Neural progenitor cell (in vitro differentiated cells): ENCODE measurements around the gene GALNT7.

Source experiments
- EZH2phosphoT487 ChIP-seq: fragments of 200-600 bp; sonication (generic); IDR thresholded peaks from 2 replicates; pipeline ENCODE4 v1.6.1; 2017; ENCODE audit warnings: antibody characterized with exemption
- TF ChIP-seq, protein P1 (sequence below): fragments of 200-600 bp; sonication (generic); IDR thresholded peaks from 2 replicates; pipeline ENCODE4 v1.5.1; 2017; ENCODE audit warnings: antibody characterized with exemption, mild to moderate bottlenecking

DNA sequence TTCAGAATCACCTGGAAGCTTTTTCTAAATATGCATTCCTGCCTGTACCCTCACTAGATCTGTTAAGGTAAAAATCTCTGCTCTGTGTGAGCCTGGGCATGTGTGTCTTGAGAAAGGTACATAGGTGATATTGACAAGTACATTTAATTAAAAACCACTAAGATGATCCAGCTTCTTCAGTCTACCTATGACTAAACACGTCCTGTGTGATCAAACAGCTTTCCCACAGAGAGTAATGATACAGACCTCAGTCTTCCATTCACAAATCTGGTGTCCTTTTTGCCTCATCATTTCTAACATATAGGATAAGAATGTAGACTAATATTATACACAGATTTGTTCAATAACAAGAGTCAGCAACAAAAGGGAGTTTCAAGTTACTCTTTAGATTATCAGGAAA is 42.6 kb downstream of the GALNT7 start:
- TF ChIP-seq, protein P1, sequence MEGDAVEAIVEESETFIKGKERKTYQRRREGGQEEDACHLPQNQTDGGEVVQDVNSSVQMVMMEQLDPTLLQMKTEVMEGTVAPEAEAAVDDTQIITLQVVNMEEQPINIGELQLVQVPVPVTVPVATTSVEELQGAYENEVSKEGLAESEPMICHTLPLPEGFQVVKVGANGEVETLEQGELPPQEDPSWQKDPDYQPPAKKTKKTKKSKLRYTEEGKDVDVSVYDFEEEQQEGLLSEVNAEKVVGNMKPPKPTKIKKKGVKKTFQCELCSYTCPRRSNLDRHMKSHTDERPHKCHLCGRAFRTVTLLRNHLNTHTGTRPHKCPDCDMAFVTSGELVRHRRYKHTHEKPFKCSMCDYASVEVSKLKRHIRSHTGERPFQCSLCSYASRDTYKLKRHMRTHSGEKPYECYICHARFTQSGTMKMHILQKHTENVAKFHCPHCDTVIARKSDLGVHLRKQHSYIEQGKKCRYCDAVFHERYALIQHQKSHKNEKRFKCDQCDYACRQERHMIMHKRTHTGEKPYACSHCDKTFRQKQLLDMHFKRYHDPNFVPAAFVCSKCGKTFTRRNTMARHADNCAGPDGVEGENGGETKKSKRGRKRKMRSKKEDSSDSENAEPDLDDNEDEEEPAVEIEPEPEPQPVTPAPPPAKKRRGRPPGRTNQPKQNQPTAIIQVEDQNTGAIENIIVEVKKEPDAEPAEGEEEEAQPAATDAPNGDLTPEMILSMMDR, result no peak
- TF ChIP-seq EZH2phosphoT487, result no peak
